ENCODE measurements around the gene CST2.
"Not testable (repeated sequence)": the region's sequence is repeated elsewhere in the genome, so short reads cannot be mapped to it uniquely, and the experiment has no call there.

The CST2 gene

DNA sequence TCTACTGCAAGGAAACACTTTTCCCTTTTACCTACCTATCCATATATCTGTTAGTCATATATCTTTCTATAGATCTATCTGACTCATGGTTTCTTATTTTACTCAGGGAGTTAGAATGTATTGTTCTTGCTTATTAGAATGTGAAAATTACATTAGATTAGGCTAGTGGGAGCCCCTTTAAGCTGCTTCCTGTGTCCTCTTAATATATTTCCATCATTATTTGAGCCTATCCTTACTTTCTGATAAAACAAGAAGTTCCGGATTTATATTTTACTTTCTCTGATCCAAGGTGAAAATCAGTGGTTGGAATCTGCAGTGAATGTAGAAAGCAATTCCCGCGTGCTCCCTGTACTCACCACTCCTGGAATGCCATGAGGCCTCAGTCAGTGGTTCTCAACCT lies 31.0 kb downstream of the CST2 start:
- Histone ChIP-seq H3K9me3 (ENCODE audit: control insufficient read depth, low read length) (no peaks in the 10 kb centered on the region), H3K4me3 (ENCODE audit: low read length) (no peak overlapping the region), H3K9ac (ENCODE audit: low read length) (no peak overlapping the region), H3K36me3 (ENCODE audit: control insufficient read depth, insufficient read depth, low read length) (no peaks in the 10 kb centered on the region), H3K4me1 (ENCODE audit: control insufficient read depth, insufficient read depth, low read length) (no peaks in the 10 kb centered on the region), H3K27me3 (ENCODE audit: control insufficient read depth, insufficient read depth, low read length) (no peaks in the 10 kb centered on the region)

- no peak overlapping the region for H3K9ac ChIP-seq (ENCODE audit: low read length)
- no peaks in the 10 kb centered on the region for H3K36me3 ChIP-seq (ENCODE audit: control insufficient read depth, insufficient read depth, low read length)
- H3K4me1 ChIP-seq (ENCODE audit: control insufficient read depth, insufficient read depth, low read length), result no peaks in the 10 kb centered on the region
- H3K4me3 ChIP-seq (ENCODE audit: low read length), result no peak overlapping the region
- no peaks in the 10 kb centered on the region for H3K27me3 ChIP-seq (ENCODE audit: control insufficient read depth, insufficient read depth, low read length)
- no peaks in the 10 kb centered on the region for H3K9me3 ChIP-seq (ENCODE audit: control insufficient read depth, low read length)
Observed at GRCh38 chr20:23794841-23795240, 31.7 kb downstream of the CST2 start.

DNA sequence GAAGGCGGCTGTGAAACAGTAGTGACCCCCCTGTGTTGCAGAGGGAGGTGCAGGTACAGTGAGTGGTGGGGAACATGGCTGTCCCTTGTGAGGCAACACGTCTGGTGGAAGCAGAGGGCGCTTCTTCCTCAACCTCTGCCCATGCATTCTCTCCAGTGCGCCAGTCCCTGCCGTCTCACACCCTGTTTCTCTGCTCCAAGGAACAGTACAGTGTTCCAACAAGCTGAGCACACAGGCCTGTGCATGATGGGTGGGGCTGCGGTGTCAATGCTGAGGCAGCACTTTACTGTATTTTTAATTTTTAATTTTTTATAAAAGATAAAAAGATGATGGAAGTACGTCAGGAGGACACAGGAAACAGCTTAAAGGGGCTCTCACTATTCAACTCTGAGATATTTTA lies 32.5 kb downstream of the CST2 start:
- no peaks in the 10 kb centered on the region for H3K4me1 ChIP-seq (ENCODE audit: control insufficient read depth, insufficient read depth, low read length)
- no peak overlapping the region for H3K9ac ChIP-seq (ENCODE audit: low read length)
- H3K9me3 ChIP-seq (ENCODE audit: control insufficient read depth, low read length), result no peaks in the 10 kb centered on the region
- no peak overlapping the region for H3K4me3 ChIP-seq (ENCODE audit: low read length)
- no peaks in the 10 kb centered on the region for H3K36me3 ChIP-seq (ENCODE audit: control insufficient read depth, insufficient read depth, low read length)
- H3K27me3 ChIP-seq (ENCODE audit: control insufficient read depth, insufficient read depth, low read length), result no peaks in the 10 kb centered on the region

- H3K9ac ChIP-seq (ENCODE audit: low read length), result no peak overlapping the region
- H3K9me3 ChIP-seq (ENCODE audit: control insufficient read depth, low read length), result no peaks in the 10 kb centered on the region
- H3K4me3 ChIP-seq (ENCODE audit: low read length), result no peak overlapping the region
- no peaks in the 10 kb centered on the region for H3K4me1 ChIP-seq (ENCODE audit: control insufficient read depth, insufficient read depth, low read length)
- H3K36me3 ChIP-seq (ENCODE audit: control insufficient read depth, insufficient read depth, low read length), result no peaks in the 10 kb centered on the region
- H3K27me3 ChIP-seq (ENCODE audit: control insufficient read depth, insufficient read depth, low read length), result no peaks in the 10 kb centered on the region
Observed at GRCh38 chr20:23783447-23783846, 43.1 kb downstream of the CST2 start.

- H3K4me3 ChIP-seq (ENCODE audit: low read length), result no peak overlapping the region
- no peaks in the 10 kb centered on the region for H3K36me3 ChIP-seq (ENCODE audit: control insufficient read depth, insufficient read depth, low read length)
- H3K4me1 ChIP-seq (ENCODE audit: control insufficient read depth, insufficient read depth, low read length), result no peaks in the 10 kb centered on the region
- H3K9me3 ChIP-seq (ENCODE audit: control insufficient read depth, low read length), result no peaks in the 10 kb centered on the region
- no peak overlapping the region for H3K9ac ChIP-seq (ENCODE audit: low read length)
- H3K27me3 ChIP-seq (ENCODE audit: control insufficient read depth, insufficient read depth, low read length), result no peaks in the 10 kb centered on the region
Observed at GRCh38 chr20:23782366-23782983, 44.1 kb downstream of the CST2 start.

DNA sequence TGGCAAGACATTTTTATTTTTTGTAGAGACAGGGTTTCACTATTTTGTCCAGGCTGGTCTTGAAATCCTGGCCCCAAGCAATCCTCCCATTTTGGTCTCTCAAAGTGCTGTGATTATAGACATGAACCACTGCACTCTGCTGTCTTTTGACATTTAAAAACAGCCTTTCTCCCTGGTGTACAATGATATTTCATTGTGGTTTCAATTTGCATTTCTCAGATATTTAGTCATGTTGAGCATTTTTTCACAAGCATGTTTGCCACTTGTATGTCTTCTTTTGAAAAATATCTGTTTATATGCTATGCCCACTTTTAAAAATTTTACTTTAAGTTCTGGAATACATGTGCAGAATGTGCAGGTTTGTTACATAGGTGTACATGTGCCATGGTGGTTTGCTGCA lies 47.9 kb downstream of the CST2 start:
- H3K36me3 ChIP-seq (ENCODE audit: control insufficient read depth, insufficient read depth, low read length); H3K9ac ChIP-seq (ENCODE audit: low read length); H3K9me3 ChIP-seq (ENCODE audit: control insufficient read depth, low read length); H3K27me3 ChIP-seq (ENCODE audit: control insufficient read depth, insufficient read depth, low read length); H3K4me3 ChIP-seq (ENCODE audit: low read length); H3K4me1 ChIP-seq (ENCODE audit: control insufficient read depth, insufficient read depth, low read length): not testable (repeated sequence)

- not testable (repeated sequence) for H3K4me3 ChIP-seq (ENCODE audit: low read length); H3K9ac ChIP-seq (ENCODE audit: low read length); H3K4me1 ChIP-seq (ENCODE audit: control insufficient read depth, insufficient read depth, low read length); H3K9me3 ChIP-seq (ENCODE audit: control insufficient read depth, low read length); H3K36me3 ChIP-seq (ENCODE audit: control insufficient read depth, insufficient read depth, low read length); H3K27me3 ChIP-seq (ENCODE audit: control insufficient read depth, insufficient read depth, low read length)
Observed at GRCh38 chr20:23777380-23777779, 49.1 kb downstream of the CST2 start.

DNA sequence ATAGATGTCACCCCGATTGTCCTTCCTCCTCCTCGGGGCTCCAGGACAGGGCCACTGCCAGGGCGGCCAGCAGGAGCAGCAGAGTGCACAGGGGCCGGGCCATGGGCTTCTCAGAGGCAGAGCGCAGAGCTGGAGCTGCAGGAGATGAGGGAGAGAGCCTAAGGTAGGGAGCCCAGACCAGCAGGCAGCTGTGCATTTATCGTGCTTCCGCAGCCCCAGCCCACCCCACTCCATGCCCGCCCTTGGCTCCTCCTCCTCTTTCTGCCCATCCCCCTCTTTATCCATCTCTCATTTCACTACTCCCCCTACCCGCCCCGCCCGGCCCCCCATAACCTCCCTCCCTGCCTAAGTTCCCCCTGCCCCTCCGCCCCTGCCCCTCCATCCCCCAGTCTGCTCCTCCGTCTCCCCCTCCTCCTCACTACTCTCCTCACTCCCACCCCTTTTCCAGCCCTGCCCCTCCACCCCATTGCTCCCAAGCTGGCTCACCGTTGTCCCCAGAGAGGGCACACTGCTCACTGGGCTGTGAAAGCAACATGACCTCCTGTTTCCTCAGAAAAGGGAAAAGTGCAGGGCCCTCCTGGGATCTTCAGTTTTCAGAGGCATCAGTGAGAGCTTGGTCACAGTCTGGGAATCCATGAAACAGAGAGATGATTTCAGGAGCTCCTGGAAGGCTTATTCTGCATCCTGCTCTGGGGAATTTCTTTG lies 50.3 kb downstream of the CST2 start:
- no peaks in the 10 kb centered on the region for H3K9me3 ChIP-seq (ENCODE audit: control insufficient read depth, low read length)
- no peak overlapping the region for H3K4me3 ChIP-seq (ENCODE audit: low read length)
- H3K27me3 ChIP-seq (ENCODE audit: control insufficient read depth, insufficient read depth, low read length), result no peaks in the 10 kb centered on the region
- no peaks in the 10 kb centered on the region for H3K36me3 ChIP-seq (ENCODE audit: control insufficient read depth, insufficient read depth, low read length)
- H3K4me1 ChIP-seq (ENCODE audit: control insufficient read depth, insufficient read depth, low read length), result no peaks in the 10 kb centered on the region
- H3K9ac ChIP-seq (ENCODE audit: low read length), result no peak overlapping the region

DNA sequence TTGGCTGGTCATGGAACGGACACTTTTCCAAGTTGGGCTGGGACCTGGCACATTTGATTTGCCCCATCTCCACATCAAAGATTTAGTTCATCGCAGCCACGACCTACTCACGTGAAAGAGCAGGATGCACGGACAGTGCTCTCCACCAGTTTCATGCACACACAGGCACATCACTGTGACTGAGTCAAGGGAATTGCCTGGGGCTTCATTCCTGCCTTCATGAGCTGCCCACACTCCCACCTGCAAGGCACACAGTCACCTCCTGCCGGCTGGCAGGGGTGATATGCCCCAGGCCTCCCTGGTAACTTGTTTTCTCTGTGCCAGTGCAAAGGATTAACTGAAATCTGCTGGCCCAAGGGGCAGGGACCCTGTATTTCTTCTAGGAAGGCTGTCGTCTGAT lies 52.4 kb downstream of the CST2 start:
- no peaks in the 10 kb centered on the region for H3K36me3 ChIP-seq (ENCODE audit: control insufficient read depth, insufficient read depth, low read length)
- no peaks in the 10 kb centered on the region for H3K9me3 ChIP-seq (ENCODE audit: control insufficient read depth, low read length)
- no peaks in the 10 kb centered on the region for H3K27me3 ChIP-seq (ENCODE audit: control insufficient read depth, insufficient read depth, low read length)
- no peak overlapping the region for H3K4me3 ChIP-seq (ENCODE audit: low read length)
- H3K9ac ChIP-seq (ENCODE audit: low read length), result no peak overlapping the region
- H3K4me1 ChIP-seq (ENCODE audit: control insufficient read depth, insufficient read depth, low read length), result no peaks in the 10 kb centered on the region
